ENCODE results near the gene UQCRH.

The UQCRH gene

DNA sequence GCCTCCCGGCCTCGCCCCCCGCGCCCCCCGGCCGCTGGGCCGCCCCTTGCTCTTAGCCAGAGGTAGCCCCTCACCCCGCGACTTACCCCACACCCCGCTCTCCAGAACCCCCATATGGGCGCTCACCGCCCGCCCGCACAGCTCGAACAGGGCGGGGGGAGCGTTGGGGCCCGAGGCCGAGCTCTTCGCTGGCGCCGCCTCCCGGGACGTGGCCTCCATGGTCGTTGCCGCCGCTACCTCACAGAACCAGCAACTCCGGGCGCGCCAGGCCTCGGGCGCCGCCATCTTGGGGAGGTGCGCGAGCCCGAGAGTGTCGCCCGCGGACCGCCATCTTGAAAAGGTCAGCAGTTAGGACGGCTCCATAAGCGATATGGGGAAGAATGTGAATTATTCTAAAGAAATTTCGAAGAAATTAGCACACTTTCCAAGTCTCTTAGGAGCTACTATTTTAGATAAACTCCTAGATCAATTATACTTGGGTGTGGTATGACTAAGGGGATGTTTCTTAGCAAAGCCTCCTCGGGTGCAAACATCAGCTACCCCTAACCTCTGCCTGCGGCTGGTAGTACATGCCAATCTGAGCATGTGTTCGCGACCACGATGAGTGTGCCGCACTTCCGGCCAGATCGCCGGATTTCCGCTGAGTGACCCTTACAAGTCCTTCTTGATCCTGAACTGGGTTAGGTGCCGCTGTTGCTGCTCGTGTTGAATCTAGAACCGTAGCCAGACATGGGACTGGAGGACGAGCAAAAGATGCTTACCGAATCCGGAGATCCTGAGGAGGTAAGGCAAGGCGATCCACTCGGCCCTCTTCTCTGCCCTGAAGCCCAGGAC lies at the start of gene UQCRH, which contains the start of gene LRRC41:
Gene UQCRH, plus strand, starts transcription at position 661 of the 834 bp plus-strand sequence. Its CDS starts 69 bp downstream, at position 730.
Gene LRRC41, minus strand, starts transcription at position 579 of the 834 bp plus-strand sequence. Its CDS starts 294 bp downstream, at position 285.
- DNase-seq, result peak; percentile 80 to 88

- no peak for DNase-seq
Measured at GRCh38 chr1:46254668-46255067, 48.8 kb upstream of the UQCRH start.

DNA sequence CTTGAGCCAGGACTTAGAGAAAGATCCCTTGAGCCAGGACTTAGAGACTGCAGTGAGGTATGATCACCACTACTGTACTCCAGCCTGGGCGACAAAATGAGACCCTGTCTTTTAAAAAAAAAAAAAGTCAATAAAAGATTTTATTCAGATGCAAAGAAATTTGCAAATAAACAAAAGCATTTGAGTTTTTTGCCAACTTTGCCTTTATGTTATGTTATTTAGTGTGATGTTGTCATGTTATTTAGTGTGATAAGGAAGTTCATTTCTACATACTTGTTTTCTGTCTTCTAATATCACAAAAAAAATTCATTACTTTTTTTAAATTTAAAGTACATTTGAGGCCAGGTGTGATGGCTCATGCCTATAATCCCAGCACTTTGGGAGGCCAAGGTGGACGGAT lies 47.0 kb upstream of the UQCRH start:
- no peak for DNase-seq

DNA sequence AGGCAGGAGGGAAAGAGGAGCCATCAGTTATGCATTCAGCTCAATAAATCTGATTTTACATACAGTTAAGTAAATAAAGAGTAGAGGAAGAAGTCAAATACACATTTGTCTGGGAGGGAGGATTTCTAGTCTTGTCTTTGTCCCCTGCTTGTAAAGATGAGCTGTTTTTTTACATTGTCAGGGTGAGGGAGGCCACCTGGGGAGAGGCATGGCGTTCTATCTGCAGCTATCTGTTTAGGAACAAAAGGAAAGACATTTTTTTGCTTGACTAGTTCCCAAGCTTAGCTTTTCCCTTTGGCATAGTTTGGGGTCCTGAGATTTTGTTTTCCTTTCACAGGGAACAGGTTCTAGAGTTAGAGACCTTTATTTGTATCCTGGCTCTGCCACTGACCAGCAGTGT lies 41.0 kb upstream of the UQCRH start:
- DNase-seq, result no peak

- no peak for DNase-seq
Measured at GRCh38 chr1:46263146-46263545, 40.4 kb upstream of the UQCRH start.

DNA sequence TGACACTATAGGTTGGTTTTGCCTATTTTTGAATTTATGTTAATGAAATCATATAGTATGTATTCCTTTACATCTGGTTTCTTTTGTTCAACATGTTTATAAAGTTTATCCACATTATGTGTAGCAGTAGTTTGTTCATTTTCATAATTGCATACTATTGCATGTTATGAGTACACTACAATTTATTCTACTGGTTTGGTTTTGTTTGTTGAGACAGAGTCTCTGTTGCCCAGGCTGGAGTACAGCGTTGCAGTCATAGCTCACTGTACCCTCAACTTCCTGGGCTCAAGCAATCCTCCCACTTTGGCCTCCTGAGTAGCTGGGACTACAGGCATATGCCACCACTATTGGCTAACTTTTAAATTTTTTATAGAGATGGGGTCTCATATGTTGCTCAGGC lies 34.9 kb upstream of the UQCRH start:
- no peak for DNase-seq

GRCh38 chr1:46274225-46275029 lies 29.1 kb upstream of the UQCRH start:
- no peak for DNase-seq

GRCh38 chr1:46275030-46275337 lies 28.5 kb upstream of the UQCRH start:
- no peak for DNase-seq

- no peak for DNase-seq
Measured at GRCh38 chr1:46277658-46278373, 25.7 kb upstream of the UQCRH start.

DNA sequence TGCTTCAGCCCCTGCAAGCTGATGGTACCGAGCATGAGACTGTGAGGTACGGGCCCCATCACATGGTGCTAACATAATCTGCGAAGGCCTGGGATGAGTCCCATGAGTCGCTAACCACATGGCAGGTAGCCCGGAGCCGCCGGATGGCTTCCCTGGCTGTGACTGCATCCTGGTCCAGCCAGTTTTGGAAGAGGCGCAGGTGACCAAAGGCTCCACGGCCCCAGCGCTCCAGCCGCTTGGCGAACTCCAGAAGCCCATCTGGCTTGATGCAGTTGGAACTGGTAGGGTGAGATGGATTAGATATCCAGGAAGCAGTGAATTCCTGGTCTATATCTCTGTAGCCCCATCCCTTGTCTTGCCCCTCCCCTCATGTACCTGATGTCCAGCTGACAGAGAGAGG lies 24.7 kb upstream of the UQCRH start:
- no peak for DNase-seq

- no peak for DNase-seq
Measured at GRCh38 chr1:46280092-46280491, 23.4 kb upstream of the UQCRH start.

- DNase-seq, result no peak
Measured at GRCh38 chr1:46281021-46281420, 22.5 kb upstream of the UQCRH start.

DNA sequence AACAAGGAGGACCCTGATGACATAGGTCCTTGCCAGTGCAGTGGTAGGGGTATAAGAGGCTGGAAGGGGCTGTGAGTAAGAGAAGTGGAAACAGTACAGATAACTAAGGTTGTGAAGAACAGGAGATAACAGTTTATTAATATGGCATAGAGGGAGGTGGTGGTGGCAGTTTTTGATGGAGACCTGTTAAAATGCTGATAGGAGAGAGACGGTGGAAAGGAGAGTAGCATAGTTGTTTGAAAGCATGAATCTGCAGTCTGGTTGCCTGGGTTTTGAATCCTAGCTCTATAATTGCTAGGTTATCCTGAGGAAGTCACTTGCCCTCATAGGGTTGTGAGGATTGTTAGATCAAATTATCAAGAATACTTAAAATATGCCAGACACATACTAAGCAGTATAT lies 19.4 kb upstream of the UQCRH start:
- no peak for DNase-seq

GRCh38 chr1:46284597-46285564 lies 18.6 kb upstream of the UQCRH start:
- no peak for DNase-seq

GRCh38 chr1:46285730-46286477 lies 17.6 kb upstream of the UQCRH start:
- no peak for DNase-seq

DNA sequence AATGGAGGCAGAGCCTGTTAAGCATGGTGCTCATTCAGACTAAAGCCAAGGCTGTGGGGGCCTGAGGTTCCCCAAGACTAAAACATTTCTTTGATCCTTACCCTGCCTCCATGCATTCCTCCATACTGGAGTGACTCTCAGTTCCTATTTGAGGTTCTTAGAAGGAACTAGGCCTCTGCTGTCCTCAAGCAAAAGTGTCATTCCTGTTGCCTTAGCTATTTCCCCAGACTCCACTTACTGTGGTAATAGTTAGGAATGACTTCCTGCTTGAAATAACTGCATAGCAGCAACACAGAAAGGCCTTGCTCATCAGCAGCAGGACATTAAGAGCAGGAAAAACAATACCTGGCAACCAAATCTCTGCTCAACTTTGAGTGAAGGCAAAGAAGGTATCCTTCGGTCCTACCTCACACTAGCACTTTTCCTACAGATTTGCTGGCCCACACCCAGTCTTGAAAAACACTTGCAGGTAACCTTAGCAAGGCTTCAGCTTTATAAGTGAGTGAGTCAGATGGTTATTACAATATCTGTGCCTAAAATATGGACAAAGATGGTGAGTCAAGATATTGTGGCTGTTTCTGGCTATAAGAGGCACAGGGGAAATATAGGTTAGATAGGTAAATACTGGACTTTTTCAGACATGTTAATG lies 14.9 kb upstream of the UQCRH start:
- no peak for DNase-seq

- no peak for DNase-seq
Measured at GRCh38 chr1:46289134-46289494, 14.4 kb upstream of the UQCRH start.

- DNase-seq, result no peak
Measured at GRCh38 chr1:46289976-46290375, 13.5 kb upstream of the UQCRH start.

- DNase-seq, result no peak
Measured at GRCh38 chr1:46295306-46295705, 8.2 kb upstream of the UQCRH start.

DNA sequence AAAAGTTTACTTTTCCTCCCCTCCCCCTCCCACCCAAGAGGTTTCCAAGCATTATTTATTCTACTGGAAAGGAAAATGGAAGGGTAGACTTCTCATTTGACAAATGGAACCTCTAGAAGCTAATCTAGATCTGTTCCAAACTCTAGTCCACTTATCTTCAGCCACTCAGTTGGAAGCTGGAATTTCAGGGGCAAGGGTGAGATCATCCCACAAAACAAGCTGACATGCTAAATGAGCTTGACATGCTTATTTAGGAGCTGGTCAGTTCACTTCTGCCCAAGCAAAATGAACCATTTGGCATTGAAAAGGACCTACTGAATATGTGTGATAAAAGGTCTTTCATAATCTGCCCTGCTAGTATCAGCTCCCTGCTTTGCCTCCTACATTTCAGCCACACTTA lies 5.1 kb upstream of the UQCRH start:
- no peak for DNase-seq

Data from bone marrow (tissue), 2 donors.